GM19452 (cell line): Measurements from ENCODE around the gene NUP205.

Experiments used
- ATAC-seq: cut with Tn5 transposase; IDR thresholded peaks from one replicate; pipeline ENCODE4 v1.9.1; 2021; ENCODE audit not compliant: unreplicated experiment

Gene NUP205, protein sequence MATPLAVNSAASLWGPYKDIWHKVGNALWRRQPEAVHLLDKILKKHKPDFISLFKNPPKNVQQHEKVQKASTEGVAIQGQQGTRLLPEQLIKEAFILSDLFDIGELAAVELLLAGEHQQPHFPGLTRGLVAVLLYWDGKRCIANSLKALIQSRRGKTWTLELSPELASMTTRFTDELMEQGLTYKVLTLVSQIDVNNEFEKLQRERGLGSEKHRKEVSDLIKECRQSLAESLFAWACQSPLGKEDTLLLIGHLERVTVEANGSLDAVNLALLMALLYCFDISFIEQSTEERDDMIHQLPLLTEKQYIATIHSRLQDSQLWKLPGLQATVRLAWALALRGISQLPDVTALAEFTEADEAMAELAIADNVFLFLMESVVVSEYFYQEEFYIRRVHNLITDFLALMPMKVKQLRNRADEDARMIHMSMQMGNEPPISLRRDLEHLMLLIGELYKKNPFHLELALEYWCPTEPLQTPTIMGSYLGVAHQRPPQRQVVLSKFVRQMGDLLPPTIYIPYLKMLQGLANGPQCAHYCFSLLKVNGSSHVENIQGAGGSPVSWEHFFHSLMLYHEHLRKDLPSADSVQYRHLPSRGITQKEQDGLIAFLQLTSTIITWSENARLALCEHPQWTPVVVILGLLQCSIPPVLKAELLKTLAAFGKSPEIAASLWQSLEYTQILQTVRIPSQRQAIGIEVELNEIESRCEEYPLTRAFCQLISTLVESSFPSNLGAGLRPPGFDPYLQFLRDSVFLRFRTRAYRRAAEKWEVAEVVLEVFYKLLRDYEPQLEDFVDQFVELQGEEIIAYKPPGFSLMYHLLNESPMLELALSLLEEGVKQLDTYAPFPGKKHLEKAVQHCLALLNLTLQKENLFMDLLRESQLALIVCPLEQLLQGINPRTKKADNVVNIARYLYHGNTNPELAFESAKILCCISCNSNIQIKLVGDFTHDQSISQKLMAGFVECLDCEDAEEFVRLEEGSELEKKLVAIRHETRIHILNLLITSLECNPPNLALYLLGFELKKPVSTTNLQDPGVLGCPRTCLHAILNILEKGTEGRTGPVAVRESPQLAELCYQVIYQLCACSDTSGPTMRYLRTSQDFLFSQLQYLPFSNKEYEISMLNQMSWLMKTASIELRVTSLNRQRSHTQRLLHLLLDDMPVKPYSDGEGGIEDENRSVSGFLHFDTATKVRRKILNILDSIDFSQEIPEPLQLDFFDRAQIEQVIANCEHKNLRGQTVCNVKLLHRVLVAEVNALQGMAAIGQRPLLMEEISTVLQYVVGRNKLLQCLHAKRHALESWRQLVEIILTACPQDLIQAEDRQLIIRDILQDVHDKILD (N-terminal part only)

DNA sequence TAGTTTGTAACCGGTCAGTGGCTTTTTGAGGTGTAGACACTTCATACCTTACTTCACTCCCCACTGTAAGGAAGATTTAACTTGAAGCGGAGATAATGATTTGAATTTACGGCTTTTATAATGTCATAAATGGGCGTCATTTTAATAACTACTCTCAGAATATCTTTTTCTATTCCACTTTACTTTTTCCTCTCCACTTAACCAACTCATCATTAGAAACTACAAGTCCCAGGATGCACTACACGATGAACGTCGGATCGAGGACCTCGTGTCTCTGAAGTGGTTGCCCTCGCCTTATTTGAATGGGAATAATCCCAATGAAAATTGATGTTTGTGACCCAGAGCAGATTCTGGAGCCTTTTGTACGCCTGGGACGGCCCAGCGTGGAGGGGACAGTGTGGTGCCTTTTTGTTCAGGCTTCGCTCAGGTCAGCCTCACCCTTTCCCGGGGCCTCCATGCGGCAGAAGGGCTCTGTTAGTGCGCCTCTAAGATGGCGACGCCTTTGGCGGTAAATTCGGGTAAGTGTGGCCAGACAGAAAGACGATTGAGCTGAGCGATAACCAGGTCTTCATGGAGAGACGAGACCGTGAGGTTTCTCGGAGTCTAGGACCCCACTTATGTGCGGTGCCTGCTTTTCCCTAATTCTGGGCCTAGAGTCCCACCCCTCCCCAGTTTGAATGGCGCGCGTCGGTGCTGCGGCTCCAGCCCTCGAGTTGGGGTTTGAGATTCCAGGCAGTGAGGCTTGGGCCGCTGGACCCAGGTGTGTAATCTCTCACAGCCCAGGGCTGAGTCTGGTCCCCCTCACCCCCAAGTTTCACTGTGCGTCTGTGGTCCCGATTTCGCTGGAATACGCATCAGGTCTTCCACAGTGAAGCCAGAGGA lies at the start of gene NUP205:
Gene NUP205, plus strand, starts transcription at position 463 of the 882 bp plus-strand sequence. Its CDS starts 28 bp downstream, at position 491.
- peak; percentile 70 for ATAC-seq

DNA sequence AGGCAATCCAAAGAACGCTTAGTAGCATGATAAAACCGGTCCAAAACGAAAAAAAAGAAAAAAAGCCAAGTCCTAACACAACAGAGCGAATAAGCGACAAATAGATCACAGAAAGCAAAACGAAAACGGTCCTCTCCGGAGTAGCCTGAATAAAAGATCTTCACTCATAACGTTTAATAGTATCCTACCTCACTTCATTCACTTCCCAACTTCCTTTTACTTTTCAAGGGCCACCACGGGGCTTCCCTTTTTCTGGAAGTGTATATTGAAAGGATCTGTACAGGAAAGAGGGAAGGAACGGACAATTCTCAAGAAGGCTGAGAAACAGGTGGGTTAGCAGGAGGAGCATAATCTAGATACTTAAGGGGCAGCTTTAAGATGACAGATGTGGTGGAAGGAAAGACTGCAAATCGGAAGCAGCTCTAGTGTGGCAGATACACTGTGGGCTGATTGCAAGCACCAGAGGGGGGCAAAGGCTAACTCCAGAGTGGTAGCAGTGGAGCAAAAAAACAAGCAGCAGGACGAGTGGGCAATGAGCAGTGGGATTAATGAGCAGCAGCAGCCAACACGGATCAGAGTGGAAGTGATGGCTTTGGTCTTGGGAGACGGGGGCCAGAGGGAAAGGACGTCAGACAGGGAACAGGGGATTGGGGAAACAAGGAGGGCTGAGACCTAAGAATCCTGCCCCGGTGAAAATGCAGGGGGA lies 48.7 kb upstream of the NUP205 start:
- ATAC-seq, result peak; percentile 24

GRCh38 chr7:135509589-135509838 lies 48.2 kb upstream of the NUP205 start:
- no peak for ATAC-seq

DNA sequence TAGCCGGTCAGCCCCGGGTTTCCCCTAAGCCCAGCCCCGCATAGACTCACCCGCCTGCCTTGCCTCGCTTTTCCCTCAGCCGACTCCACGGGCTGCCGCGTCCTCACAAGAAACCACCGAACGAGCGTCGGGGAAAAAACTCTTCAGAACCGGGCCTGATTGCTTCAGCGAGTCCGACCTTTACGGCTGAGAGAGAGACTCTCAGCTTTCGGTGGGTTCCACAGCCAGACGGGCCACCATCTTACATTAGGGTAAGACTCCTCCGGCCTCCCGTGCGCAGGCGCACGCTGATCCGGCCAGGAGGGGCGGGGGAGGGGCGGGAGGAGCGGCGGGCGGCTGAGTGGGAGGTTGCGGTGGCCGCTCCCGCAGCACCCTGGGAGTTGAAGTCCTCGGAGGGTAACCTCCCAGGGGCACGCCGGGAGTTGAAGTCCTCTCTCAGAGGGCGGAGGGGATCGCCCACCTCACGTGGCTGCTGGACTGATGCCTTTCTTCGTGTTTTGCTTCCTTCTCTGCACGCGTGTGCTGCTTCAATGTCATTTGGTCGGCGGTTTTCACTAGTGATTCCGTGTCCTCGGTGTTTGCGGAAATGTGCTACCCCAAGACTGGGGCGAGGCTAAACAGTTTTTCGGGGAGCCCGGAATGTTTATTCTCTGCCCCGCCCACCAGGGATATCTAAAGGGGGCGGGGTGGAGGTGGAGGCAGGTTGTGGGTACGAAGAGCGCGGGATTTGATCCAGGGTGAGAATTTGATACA lies 47.7 kb upstream of the NUP205 start, which contains the start of gene CNOT4:
Gene CNOT4, minus strand, starts transcription at position 264 of the 753 bp plus-strand sequence. CDS start 71,771 bp downstream, outside the sequence.
- ATAC-seq, result peak; percentile 96

DNA sequence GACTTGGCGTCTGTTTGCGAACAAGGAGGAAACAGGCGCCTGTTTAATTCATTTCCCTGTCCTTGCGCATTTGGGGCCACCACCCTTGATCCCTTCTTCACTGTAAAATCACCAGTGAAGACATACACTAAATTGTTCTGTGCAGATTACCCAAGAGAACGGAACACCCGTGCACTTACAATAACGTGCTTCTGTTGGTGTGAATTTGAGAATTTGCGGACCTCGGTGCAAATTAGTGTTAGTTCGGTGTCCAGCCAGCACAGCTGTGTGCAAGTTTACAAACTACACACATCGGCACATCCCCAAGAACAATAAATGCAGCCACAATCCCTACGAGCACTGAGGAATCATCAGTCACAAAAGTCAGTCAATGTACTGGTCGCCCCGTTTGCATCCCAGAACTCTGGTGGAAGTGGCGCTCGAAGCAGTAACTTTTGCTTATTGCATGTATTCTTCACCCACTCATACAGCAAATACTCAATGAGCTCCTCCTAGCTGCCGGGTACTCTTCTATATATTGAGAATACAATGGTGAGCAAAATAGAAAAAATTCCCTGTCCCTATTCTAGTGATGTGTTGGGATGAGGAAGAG lies 47.0 kb upstream of the NUP205 start:
- ATAC-seq, result no peak

DNA sequence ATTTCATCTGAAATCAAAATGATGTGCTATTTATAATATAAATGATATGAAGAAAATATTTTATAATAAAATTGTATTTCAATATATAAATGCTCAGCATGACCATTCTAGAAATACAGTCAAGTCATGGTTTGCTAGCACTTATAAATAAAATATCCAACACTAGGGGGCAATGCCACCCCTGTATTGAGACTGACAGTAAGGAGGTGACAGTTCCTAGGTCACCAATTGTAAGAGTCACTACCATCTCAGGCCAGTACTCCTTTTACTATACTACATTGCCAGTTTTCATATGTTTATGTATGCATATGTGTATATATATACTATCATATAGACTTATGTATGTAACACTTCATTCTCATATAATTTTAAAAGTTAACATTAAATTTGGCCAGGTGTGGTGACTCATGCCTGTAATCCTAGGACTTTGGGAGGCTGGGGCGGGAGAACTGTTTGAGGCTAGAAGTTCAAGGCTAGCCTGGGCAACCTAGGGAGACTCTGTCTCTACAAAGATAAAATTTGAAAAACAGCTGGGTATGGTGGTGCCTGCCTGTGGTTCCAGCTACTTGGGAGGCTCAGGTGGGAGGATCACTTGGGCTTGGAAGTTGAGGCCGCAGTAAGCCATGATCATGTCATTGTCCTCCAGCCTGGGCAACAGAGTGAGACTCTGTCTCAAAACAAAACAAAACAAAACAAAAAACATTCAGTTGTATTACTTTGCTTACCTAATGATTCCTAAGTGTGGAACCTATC lies 45.4 kb upstream of the NUP205 start:
- peak; percentile 27 for ATAC-seq

- ATAC-seq, result no peak
Measured at GRCh38 chr7:135514856-135515255, 42.9 kb upstream of the NUP205 start.

GRCh38 chr7:135517060-135517459 lies 40.7 kb upstream of the NUP205 start:
- ATAC-seq, result no peak

DNA sequence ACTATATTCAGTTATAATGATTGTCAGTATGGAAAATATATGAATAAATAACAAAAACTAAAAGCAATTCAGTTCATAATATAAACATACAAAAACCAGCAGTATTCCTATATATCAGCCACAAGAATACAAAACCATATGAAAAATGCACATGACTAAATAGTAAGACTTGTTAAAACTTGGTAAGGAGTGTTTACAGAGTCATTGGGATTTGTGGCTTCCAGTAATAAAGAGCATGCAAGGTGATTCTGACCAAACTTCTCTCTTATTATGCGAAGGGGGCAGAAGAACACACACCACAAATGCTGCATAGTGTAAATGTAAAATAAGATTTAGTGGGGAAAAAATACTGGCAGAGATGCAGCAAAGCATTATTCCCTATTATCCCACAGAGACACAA lies 39.0 kb upstream of the NUP205 start:
- no peak for ATAC-seq

DNA sequence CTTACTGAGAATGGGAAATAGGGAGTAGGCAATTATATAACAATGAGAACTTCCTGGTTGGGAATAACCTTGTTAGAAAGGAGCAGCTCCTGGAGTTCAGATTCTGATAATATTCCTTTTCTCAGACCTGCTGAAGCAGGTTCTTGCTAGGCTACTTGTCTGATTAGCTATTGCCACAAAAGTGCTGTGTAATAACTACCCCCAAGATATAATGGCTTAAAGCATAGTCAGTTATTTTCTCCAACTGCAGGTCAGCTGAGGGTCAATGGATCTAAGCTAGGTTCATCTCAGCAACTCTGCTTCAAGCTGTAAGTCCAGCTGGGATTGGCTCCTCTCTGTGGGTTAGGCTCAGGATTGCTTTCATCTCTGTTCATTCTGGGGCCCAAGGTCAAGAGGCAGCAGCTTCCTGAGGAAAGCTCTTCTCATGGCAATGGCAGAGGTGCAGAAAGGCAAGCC lies 38.5 kb upstream of the NUP205 start:
- ATAC-seq, result no peak

DNA sequence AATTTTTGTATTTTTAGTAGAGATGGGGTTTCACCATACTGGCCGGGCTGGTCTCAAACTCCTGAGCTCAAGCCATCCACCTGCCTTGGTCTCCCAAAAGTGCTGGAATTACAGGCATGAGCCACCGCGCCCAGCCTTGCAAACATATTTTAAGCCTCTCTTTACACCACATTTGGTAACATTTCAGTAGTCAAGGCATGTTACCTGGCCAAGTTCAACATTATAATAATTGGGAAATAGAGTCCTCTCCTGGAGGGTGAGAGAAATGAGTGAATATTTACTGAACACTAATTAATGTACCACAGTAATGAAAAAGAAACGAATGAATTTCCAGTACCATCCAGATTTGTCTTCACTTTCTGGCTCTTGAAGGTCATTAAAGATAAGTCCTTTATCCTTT lies 37.8 kb upstream of the NUP205 start:
- no peak for ATAC-seq

GRCh38 chr7:135522509-135522908 lies 35.2 kb upstream of the NUP205 start:
- no peak for ATAC-seq

GRCh38 chr7:135523146-135523545 lies 34.6 kb upstream of the NUP205 start:
- ATAC-seq, result no peak

DNA sequence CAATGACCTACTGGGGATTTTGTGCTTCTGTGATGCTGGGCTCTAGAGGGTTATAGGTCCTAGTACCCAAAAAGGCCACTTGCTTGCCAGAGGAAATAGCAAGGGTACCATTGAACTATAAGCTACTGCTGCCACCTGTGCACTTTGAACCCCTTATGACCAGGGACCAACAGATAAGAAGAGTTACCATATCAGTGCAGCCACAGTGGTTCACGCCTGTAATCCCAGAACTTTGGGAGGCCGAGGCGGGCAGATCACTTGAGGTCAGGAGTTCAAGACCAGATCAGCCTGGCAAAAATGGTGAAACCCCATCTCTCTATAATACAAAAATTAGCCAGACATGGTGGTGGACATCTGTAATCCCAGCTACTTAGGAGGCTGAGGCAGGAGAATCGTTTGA lies 32.3 kb upstream of the NUP205 start:
- no peak for ATAC-seq

DNA sequence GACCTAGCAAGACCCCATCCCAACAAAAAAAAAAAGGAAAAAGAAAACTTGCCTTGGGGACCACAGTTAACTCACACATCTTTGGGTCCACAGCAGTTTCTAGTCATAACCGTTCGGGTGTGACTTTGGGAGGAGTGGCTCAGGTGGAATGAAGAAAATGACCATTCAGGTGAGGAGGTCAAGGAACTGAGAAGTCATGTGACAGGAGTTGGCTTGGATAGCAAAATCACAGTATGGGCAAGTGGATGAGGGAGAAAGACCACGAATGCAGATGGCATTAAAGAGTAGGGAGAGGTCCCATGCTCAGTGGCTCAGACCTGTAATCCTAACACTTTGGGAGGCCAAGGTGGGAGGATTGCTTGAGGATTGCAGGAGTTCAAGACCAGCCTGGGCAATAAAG lies 30.7 kb upstream of the NUP205 start:
- no peak for ATAC-seq

- no peak for ATAC-seq
Measured at GRCh38 chr7:135536150-135536549, 21.6 kb upstream of the NUP205 start.

DNA sequence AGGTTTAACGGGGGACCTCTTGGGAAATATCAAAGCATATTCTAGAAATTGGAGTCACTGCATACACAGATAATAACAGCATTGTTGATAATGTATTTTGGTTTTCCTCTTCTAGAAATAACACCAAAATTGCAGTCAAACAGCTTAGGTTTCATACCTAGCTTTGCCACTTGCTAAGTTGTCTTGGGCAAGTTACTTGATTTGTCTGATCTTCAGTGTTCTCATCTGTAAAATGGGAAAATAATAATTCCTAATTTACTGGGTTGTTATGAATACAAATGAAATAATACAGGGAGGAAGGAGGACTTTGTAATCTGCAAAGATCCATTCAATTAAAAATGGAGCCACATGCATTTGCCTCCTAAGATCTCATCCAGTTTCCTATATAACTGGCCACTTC lies 20.3 kb upstream of the NUP205 start:
- ATAC-seq, result no peak

- ATAC-seq, result no peak
Measured at GRCh38 chr7:135537905-135538304, 19.8 kb upstream of the NUP205 start.
